ENCODE results near the gene TEDC1. TPM values are rescaled to one million over a fixed set of nuclear protein-coding genes. Genes with fewer than 3 reads are reported as not detected.

Gene TEDC1
- total RNA-seq, 2 experiments from 2014 or later = 21.7 to 31.8 TPM

GRCh38 chr14:105449276-105450122 lies 41.5 kb upstream of the TEDC1 start:
- Mint-ChIP-seq H3K27ac (no peak overlapping the region), H3K36me3 (ENCODE audit: low read depth) (peaks cover 15% of the 10 kb centered on the region), H3K4me1 (no peaks in the 10 kb centered on the region), H3K9me3 (ENCODE audit: low read depth) (no peaks in the 10 kb centered on the region), H3K4me3 (no peak overlapping the region), H3K27me3 (no peaks in the 10 kb centered on the region)
- CTCF ChIA-PET = interaction anchor here (0.6 to 1.0 kb wide), 2 partner anchors 20 to 27 kb away, joined by 3 to 4 read pairs; no protein-coding TSS in a partner anchor
- DNase-seq (no peak), ATAC-seq (no peak)
- intact Hi-C loops (cut with DNase I, micrococcal nuclease) = loop anchor here in 1 of 2 experiments (2.0 kb wide), 1 partner anchor 79 kb away; no protein-coding TSS in a partner anchor
- POLR2A ChIA-PET = no interaction called here

DNA sequence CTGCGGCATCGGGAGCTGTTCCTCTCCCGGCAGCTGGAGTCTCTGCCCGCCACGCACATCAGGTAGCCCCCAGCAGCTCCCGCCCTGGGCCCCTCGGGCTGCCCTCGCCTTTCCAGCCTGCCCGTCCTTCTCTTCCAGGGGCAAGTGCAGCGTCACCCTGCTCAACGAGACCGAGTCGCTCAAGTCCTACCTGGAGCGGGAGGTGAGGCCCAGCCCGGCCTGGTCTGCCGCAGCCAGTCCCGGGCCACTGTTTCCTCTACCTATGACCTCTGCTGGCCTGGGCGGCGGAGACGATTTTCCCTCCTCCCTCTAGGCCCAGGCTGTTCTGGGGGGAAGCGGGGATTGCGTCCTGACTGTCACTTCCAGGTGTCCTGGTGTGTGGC lies 40.9 kb upstream of the TEDC1 start:
- Mint-ChIP-seq H3K9me3 (ENCODE audit: low read depth) (no peaks in the 10 kb centered on the region), H3K4me1 (no peaks in the 10 kb centered on the region)

GRCh38 chr14:105450864-105451720 lies 40.0 kb upstream of the TEDC1 start:
- CTCF ChIA-PET = interaction anchor here (0.6 to 1.0 kb wide), 2 partner anchors 19 to 595 kb away, joined by 3 to 4 read pairs; no protein-coding TSS in a partner anchor

More for the DNA sequence above, 40.9 kb upstream of the TEDC1 start:
- H3K27me3 Mint-ChIP-seq = no peaks in the 10 kb centered on the region
- ChIA-PET POLR2A (no interaction called here), CTCF (interaction anchor here (0.6 to 1.0 kb wide), 2 partner anchors 20 to 27 kb away, joined by 3 to 4 read pairs; no protein-coding TSS in a partner anchor)
- no peak overlapping the region for H3K4me3 Mint-ChIP-seq
- H3K36me3 Mint-ChIP-seq (ENCODE audit: low read depth) = peaks cover 15% of the 10 kb centered on the region
- DNase-seq (no peak), ATAC-seq (no peak)
- no peak overlapping the region for H3K27ac Mint-ChIP-seq
- intact Hi-C loops (cut with DNase I, micrococcal nuclease) = no loop called here

DNA sequence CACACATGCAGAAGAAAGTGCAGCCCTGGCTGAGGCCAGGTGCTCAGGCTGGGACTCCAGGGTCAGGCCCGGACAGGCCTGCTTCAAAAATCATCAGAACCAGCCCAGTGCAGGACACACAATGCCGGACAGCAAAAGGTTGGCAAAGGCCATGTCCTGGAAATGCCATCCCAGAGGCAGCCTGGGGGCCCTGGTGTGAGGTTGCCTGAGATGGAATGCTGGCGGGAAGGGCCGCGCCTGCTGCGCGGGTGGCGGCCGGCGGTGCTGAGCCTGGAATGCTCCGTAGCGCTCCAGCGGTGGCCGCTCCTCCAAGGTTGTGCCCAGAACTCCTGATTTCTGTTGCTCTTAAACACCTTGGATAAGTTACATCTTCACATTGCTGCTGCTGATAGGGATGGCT lies 38.1 kb upstream of the TEDC1 start:
- ChIA-PET CTCF (no interaction called here), POLR2A (no interaction called here)
- ATAC-seq = no peak
- peaks cover 22% of the 10 kb centered on the region for H3K36me3 Mint-ChIP-seq (ENCODE audit: low read depth)
- intact Hi-C loops (cut with DNase I, micrococcal nuclease) = no loop called here
- H3K9me3 Mint-ChIP-seq (ENCODE audit: low read depth) = no peaks in the 10 kb centered on the region
- H3K4me1 Mint-ChIP-seq = no peaks in the 10 kb centered on the region
- no peak overlapping the region for H3K27ac Mint-ChIP-seq
- H3K27me3 Mint-ChIP-seq = no peaks in the 10 kb centered on the region
- no peak for DNase-seq
- no peak overlapping the region for H3K4me3 Mint-ChIP-seq

More at GRCh38 chr14:105450864-105451720, 40.0 kb upstream of the TEDC1 start:
- Mint-ChIP-seq H3K27ac (no peak overlapping the region), H3K36me3 (ENCODE audit: low read depth) (peaks cover 22% of the 10 kb centered on the region), H3K27me3 (no peaks in the 10 kb centered on the region), H3K9me3 (ENCODE audit: low read depth) (no peaks in the 10 kb centered on the region), H3K4me1 (no peaks in the 10 kb centered on the region), H3K4me3 (no peak overlapping the region)
- POLR2A ChIA-PET = no interaction called here
- DNase-seq = no peak
- intact Hi-C loops (cut with DNase I, micrococcal nuclease) = no loop called here
- no peak for ATAC-seq

GRCh38 chr14:105453847-105454246 lies 37.2 kb upstream of the TEDC1 start:
- ATAC-seq = no peak
- H3K36me3 Mint-ChIP-seq (ENCODE audit: low read depth) = peaks cover 22% of the 10 kb centered on the region

GRCh38 chr14:105455086-105455640 lies 35.9 kb upstream of the TEDC1 start:
- ATAC-seq = no peak
- H3K9me3 Mint-ChIP-seq (ENCODE audit: low read depth) = no peaks in the 10 kb centered on the region
- no peak overlapping the region for H3K4me3 Mint-ChIP-seq
- peaks cover 22% of the 10 kb centered on the region for H3K36me3 Mint-ChIP-seq (ENCODE audit: low read depth)
- no peaks in the 10 kb centered on the region for H3K27me3 Mint-ChIP-seq
- DNase-seq = no peak
- intact Hi-C loops (cut with DNase I, micrococcal nuclease) = no loop called here
- CTCF ChIA-PET = interaction anchor here (0.6 to 0.7 kb wide), 2 partner anchors 113 to 511 kb away, joined by 3 read pairs; no protein-coding TSS in a partner anchor
- H3K27ac Mint-ChIP-seq = no peak overlapping the region
- no peaks in the 10 kb centered on the region for H3K4me1 Mint-ChIP-seq
- POLR2A ChIA-PET = interaction anchor here (0.7 kb wide), 1 partner anchor 27 kb away, joined by 7 read pairs; no protein-coding TSS in a partner anchor

More at GRCh38 chr14:105453847-105454246, 37.2 kb upstream of the TEDC1 start:
- no peak overlapping the region for H3K4me3 Mint-ChIP-seq
- no peaks in the 10 kb centered on the region for H3K27me3 Mint-ChIP-seq
- DNase-seq = no peak
- no peak overlapping the region for H3K27ac Mint-ChIP-seq
- H3K4me1 Mint-ChIP-seq = no peaks in the 10 kb centered on the region
- H3K9me3 Mint-ChIP-seq (ENCODE audit: low read depth) = no peaks in the 10 kb centered on the region
- ChIA-PET CTCF (no interaction called here), POLR2A (no interaction called here)
- intact Hi-C loops (cut with DNase I, micrococcal nuclease) = no loop called here

GRCh38 chr14:105455766-105456660 lies 35.0 kb upstream of the TEDC1 start:
- no peaks in the 10 kb centered on the region for H3K4me1 Mint-ChIP-seq
- ChIA-PET POLR2A (interaction anchor here (0.6 kb wide), 1 partner anchor 348 kb away, joined by 3 read pairs; no protein-coding TSS in a partner anchor), CTCF (interaction anchor here (0.6 kb wide), 2 partner anchors 21 to 114 kb away, joined by 3 read pairs; no protein-coding TSS in a partner anchor)
- H3K27ac Mint-ChIP-seq = no peak overlapping the region
- no peak for DNase-seq
- peaks cover 27% of the 10 kb centered on the region for H3K36me3 Mint-ChIP-seq (ENCODE audit: low read depth)
- H3K4me3 Mint-ChIP-seq = no peak overlapping the region
- intact Hi-C loops (cut with DNase I, micrococcal nuclease) = no loop called here
- H3K9me3 Mint-ChIP-seq (ENCODE audit: low read depth) = no peaks in the 10 kb centered on the region
- H3K27me3 Mint-ChIP-seq = no peaks in the 10 kb centered on the region
- ATAC-seq = no peak

DNA sequence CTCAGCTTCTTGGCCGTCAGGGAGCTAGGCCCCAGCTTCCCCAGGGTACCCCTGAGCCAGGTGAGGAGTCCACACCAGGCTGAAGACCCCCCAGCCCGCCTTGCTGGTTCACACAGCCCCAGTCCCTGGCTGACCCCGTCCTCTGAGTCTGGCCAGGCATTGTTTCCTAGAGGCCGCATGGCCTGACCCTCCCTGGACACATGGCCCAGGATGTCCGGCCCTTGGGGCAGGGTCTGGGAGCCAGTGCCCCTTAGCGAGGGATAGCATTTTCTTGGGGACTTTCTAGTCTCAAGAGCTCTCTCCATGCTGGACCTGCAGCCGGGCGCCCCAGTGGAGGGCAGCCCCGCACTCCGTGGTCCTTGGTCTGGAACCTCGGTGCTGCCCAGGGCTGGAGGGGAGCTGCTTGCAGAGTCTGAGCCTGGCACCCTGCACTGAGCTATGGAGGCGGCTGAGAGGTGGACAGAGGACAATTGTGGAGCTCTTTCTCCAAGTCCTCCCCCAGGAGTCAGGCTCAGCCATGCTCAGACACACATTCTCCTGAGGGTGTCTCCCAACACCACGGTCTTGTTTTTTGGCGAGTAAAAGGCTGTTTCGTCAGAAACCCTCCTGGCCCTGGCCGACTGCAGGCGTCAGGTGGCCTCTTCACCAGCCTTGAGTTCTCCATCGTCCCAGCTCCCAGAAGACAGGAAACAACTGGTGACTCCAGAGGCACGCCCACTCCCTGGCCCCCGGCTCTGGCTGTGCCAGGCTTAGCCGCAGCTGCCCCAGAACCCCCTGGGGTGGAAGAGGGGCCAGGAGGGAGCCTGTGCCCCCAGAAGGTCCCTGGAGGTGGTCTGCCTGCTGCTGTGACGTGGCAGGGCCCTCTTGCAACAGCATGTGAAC lies 34.1 kb upstream of the TEDC1 start:
- ATAC-seq (no peak), DNase-seq (no peak)
- POLR2A ChIA-PET = interaction anchor here (0.6 kb wide), 1 partner anchor 349 kb away, joined by 3 read pairs; no protein-coding TSS in a partner anchor
- Mint-ChIP-seq H3K4me3 (no peak overlapping the region), H3K27ac (no peak overlapping the region), H3K36me3 (ENCODE audit: low read depth) (peaks cover 26% of the 10 kb centered on the region), H3K27me3 (no peaks in the 10 kb centered on the region), H3K9me3 (ENCODE audit: low read depth) (no peaks in the 10 kb centered on the region), H3K4me1 (no peaks in the 10 kb centered on the region)
- CTCF ChIA-PET = interaction anchor here (0.6 to 1.1 kb wide), 3 partner anchors 22 to 86 kb away, joined by 3 to 6 read pairs (median 4); no protein-coding TSS in a partner anchor
- intact Hi-C loops (cut with DNase I, micrococcal nuclease) = no loop called here

GRCh38 chr14:105458010-105458409 lies 33.0 kb upstream of the TEDC1 start:
- Mint-ChIP-seq H3K27me3 (no peaks in the 10 kb centered on the region), H3K27ac (no peak overlapping the region), H3K4me3 (no peak overlapping the region), H3K4me1 (no peaks in the 10 kb centered on the region), H3K36me3 (ENCODE audit: low read depth) (peaks cover 21% of the 10 kb centered on the region), H3K9me3 (ENCODE audit: low read depth) (no peaks in the 10 kb centered on the region)
- no peak for ATAC-seq
- no peak for DNase-seq
- ChIA-PET POLR2A (no interaction called here), CTCF (interaction anchor here (1.1 kb wide), 1 partner anchor 22 kb away, joined by 6 read pairs; no protein-coding TSS in a partner anchor)
- intact Hi-C loops (cut with DNase I, micrococcal nuclease) = no loop called here

GRCh38 chr14:105458571-105458970 lies 32.5 kb upstream of the TEDC1 start:
- intact Hi-C loops (cut with DNase I, micrococcal nuclease) = no loop called here
- CTCF ChIA-PET = no interaction called here
- ATAC-seq = no peak

More at GRCh38 chr14:105458571-105458970, 32.5 kb upstream of the TEDC1 start:
- POLR2A ChIA-PET = no interaction called here
- no peak for DNase-seq
- Mint-ChIP-seq H3K4me3 (no peak overlapping the region), H3K4me1 (no peaks in the 10 kb centered on the region), H3K27ac (no peak overlapping the region), H3K36me3 (ENCODE audit: low read depth) (peaks cover 22% of the 10 kb centered on the region), H3K27me3 (no peaks in the 10 kb centered on the region), H3K9me3 (ENCODE audit: low read depth) (no peaks in the 10 kb centered on the region)

Measured in activated CD4-positive, alpha-beta T cell treated with anti-CD3 and anti-CD28 coated beads for 36 hours (primary cell).